Left hindlimb (tissue), 1 donor: ENCODE results near the gene CLDN11.

Experiments used
- DNase-seq: peaks from one replicate; pipeline ENCODE4 v3.0.0-alpha.2; 2018

CLDN11 gene

DNA sequence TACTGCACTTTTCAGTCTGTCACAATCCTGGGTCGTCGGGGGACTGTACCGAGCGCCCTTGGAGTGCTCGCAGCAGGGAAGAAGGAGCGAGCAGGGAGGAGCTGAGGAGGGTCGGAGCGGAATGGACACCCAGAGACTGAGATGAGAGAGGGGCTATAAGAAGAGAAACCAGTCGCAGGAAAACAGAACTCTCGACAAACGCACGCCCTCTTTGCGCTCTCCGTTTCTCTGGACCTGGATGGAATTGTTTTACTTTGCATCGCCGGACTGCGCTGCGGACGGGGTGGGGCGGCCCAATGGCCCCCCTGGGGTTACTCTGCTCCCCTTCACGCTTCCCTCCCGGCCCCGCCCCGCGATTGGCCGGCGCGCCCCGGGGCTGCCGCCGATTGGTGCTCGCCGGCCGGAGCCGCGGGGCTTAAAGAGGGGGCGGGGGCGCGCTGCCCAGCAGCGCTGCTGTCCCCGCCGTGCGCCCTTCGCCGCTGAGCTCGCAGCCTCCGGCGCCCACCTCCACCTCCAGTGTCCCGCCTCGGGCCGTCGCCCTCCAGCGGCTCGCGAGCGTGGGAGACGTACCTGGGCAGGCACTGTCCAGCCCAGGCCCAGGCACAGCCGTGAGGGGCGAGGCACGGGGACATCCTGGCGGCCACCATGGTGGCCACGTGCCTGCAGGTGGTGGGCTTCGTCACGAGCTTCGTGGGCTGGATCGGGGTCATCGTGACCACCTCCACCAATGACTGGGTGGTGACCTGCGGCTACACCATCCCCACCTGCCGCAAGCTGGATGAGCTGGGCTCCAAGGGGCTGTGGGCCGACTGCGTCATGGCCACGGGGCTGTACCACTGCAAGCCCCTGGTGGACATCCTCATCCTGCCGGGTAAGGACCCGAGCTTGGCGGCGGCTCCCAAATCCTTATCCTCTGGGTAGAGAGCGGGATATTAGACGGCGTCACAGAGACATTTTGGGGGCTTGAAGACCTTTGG, at the start of gene CLDN11:
TSS of gene CLDN11 (plus strand) at position 447 of the 977 bp plus-strand sequence. CDS start at position 646, 199 bp downstream.
- DNase-seq = no peak

- no peak for DNase-seq
These were observed 49.7 kb upstream of the CLDN11 start for GRCh38 chr3:170368921-170369320.

GRCh38 chr3:170372190-170372879, 46.3 kb upstream of the CLDN11 start:
- DNase-seq = no peak

DNA sequence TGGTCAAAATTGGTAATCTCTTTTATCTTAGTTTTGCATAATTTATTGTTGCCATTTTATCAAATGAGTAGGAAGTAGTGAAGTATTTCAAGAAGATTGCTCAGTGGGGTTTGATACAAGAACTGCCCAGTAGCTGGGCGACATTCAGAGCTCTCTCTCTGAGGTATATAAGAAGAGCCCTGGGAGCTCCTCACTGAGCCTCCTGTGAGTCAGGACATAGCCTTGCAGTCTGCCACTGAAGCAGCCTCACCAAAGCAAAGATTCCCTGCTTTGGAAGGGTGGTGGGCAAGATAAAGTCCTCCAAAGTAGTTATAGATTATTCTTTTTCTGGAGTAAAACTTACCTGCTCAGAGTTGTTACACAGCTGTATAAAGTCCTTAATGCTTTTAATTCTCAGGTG, 35.1 kb upstream of the CLDN11 start:
- DNase-seq = no peak

DNA sequence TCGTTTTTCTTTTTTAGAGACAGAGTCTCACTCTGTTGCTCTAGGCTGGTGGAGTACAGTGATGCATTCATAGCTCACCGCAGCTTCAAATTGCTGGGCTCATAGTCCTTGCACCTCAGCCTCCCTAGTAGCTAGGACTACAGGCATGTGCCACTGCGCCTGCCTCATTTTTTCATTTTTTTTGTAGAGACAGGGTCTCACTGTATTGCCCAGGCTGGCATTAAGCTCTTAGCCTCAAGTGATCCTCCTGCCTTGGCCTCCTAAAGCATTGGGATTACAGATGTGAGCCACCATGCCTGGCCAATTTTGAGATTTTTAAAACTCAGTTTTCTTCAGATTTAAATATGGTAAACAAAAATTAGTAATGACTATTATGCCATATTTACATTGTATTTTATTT, 32.2 kb upstream of the CLDN11 start:
- DNase-seq = no peak

- no peak for DNase-seq
These were observed 30.7 kb upstream of the CLDN11 start for GRCh38 chr3:170387950-170388349.

GRCh38 chr3:170391108-170391507, 27.6 kb upstream of the CLDN11 start:
- no peak for DNase-seq

GRCh38 chr3:170397685-170398084, 21.0 kb upstream of the CLDN11 start:
- DNase-seq = no peak

- no peak for DNase-seq
These were observed 13.6 kb upstream of the CLDN11 start for GRCh38 chr3:170405101-170405500.

- no peak for DNase-seq
These were observed 8.1 kb upstream of the CLDN11 start for GRCh38 chr3:170410428-170411029.

DNA sequence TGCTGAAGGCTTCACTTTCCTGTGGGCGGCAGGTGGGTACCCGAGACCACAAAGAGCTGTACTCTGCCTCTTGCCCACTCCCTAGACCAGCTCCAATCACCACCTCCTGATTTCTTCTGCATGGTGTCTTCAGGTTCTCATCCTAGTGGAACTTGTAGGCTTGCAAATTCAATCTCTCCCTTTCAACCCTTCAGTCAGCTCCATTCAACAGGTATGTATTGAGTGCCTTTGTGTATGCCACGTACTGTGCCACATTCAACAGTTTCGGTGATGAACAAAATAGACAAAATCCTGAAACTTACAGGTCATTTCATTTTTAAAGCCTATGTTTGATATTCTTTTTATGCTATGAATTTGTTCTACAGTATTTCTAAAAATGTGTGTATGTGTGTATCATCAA, 5.4 kb upstream of the CLDN11 start:
- DNase-seq = no peak

DNA sequence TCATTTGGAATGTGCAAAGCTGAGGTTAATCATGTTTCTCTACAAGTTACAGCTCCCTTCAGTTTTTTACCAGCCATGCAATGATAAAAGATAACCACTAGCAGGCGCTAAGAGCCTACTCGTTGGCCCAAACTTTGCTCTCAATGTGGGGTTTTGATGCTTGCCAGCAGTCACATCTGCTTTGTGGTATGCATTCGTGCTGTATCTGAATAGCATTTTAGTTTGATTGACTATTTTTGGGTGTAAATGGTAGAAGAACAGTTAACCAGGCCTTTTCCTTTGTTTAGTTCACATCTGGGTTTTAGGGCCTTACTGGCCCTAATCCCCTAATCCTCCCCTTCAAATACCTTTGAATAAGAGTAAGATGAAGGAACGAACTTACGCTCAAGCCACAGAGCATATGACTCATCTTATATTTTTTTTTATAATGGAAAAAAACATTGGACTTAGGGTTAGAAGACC, 4.4 kb upstream of the CLDN11 start:
- peak; percentile 67 for DNase-seq

DNA sequence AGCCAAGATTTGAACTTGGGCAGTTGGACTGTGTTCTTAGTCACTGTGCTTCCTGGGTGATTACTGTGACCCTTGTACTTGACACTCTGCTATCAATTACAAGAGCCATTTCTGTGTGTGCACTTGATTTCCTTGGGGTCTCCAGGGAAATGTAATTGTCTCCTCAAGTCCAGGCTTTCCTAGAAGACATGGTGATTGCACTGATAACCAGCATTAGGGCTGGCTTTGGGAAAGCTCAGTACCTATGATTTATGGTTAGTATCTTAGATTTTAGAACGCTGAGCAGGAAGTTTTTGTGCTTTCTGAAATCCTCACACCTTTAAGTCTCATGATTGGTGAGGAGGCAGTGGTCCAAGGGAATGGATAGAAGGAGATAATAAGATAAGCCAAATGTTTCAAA, 1.6 kb upstream of the CLDN11 start:
- DNase-seq = no peak

GRCh38 chr3:170419557-170420087, 954 bp downstream of the CLDN11 start:
- DNase-seq = no peak

DNA sequence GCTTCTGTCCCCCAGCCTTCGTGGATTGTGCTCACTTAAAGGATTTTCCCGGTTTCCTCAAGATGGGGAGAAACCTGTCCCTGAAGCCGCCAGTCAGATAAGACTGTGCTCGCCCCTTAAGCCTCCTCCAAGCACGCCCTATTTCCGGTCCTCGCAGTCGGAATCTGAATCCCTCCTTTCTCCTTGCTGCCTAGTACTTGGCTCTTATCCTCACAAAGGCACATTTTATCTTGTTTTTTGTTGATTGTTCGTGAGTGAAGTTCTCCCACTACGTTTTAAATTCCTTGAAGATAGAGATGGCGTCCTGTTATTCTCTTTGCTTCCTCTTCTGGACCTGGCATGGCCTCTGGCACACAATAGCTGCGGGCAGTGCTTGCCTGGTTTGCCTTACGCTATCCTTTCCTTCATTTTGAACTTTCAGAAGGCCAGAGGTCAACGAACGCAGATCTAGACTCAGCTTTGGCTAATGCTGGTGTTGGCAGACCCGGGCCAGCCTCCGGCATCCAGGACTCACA, 1.7 kb downstream of the CLDN11 start:
- DNase-seq = no peak

DNA sequence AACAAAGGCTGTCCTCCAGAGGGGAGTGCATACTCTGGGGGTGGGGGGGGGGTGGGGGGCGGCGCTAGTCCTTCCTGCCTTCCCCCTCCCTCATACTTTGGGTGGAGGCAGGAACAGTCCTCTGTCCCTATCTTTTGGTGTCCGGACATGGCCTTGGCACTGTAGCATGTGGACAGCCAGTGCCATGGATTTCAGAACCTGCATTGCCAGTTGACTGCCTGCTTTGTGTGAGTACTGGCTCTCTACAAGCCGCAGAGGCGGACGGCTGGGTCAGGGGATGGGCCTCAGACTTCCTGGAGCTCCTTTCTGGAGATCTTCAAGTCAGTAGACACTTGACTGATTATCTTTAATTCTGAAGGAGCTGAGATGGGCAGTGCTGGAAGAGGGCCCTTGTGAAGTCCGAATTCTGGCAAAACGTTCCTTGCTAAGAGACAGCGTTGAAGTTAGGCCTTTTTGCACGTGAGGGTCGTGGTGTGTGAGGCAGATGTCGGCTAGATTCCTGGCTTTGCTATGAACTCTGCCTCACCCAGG, 2.5 kb downstream of the CLDN11 start:
- no peak for DNase-seq

DNA sequence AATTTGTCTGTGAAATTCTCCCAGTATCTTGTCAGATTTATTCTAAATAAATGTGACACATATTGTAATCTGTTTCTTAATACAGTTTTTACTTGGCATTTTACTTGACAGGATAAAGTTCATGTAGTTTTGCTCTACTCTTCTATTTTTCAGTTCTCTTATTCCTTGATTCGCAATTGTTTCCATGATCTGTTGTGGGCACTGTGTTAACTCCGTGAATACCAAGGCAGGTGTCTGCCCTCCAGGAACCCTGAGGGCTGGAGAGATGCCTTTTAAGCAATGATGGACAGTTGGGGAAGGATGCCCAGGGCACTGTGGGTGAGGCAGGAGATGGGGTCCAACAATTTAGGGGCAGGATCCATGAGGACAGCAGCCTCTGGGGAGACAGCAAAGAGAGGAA, 3.1 kb downstream of the CLDN11 start:
- DNase-seq = no peak

DNA sequence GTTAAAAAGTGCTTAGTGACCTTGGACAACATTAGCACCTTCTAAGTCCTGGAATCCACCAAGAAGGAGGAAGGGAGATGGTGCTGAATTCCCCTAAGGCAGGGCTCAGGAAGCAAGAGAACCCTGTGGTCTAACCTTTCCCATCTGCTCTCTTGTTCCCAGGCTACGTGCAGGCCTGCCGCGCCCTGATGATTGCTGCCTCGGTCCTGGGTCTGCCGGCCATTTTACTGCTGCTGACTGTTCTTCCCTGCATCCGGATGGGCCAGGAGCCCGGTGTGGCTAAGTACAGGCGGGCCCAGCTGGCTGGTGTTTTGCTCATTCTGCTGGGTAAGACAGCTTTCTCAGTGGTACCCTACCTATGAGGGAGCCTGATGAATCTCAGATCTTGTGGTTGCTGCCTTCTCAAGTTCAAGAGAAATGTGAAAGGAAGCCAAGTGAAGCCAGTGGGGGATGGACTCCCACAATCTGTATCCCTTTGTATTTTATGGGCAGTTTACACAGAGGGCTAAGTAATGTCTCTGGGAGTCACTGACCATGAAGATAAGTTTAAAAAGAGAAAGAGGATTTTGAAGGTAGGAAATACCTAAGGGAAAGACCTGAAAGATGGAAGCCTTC, 4.4 kb downstream of the CLDN11 start:
- DNase-seq = no peak

GRCh38 chr3:170424879-170425278, 6.2 kb downstream of the CLDN11 start:
- DNase-seq = no peak

- DNase-seq = no peak
These were observed 7.0 kb downstream of the CLDN11 start for GRCh38 chr3:170425491-170426239.

DNA sequence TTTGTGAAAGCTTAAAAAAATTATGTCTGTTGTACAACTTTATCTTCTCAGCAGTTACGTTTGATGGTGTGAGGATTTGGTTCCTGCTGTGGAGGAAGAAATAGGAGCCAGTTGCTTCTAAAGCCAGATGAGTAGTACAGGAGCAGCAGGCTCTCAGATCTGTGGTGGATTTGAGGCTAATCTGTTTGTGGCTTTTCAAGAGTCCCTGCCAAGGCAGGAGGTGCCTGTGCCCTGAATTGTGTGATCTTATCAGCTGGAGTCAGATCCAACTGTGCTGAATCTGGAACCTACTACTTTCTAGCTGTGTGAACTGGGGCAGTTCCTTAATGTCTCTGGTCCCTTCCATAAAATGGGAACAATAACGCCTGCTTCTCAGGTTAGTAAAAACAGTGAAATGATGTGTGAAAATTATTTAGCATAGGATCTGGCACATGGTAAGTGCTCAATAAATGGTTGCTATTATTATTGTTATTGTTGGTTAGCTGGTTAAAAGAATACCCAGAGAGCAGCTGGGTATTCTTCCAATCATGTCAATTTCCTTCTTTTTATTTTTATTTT, 7.7 kb downstream of the CLDN11 start:
- DNase-seq = no peak
